ENCODE results near the gene ITGB8. TPM values are rescaled to one million over a fixed set of nuclear protein-coding genes. Genes with fewer than 3 reads are reported as not detected.

The ITGB8 gene
- total RNA-seq, 1 experiment from 2014 or later = 1.9 TPM

DNA sequence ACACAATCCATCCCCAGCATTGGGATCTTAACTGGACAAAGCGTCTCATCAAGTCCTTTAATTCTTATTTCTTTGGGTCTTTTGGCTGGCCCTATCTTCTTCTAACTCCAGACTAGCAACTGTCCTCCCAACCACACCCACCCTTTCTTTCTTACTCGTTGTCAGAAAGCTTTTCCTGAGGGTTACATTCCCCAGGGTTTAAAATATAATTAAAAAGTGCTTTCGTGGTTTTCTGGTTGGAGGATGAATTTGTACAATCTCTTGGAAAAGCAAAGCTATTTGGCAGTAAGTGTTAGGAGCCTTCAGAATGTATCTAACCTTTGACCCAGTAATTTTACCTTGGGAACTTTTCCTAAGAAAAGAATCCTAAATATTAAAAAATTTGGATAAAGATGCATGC, 10.4 kb upstream of the ITGB8 start:
- H3K4me1 Mint-ChIP-seq = peaks cover 2% of the 10 kb centered on the region
- TF ChIP-seq, protein P1, sequence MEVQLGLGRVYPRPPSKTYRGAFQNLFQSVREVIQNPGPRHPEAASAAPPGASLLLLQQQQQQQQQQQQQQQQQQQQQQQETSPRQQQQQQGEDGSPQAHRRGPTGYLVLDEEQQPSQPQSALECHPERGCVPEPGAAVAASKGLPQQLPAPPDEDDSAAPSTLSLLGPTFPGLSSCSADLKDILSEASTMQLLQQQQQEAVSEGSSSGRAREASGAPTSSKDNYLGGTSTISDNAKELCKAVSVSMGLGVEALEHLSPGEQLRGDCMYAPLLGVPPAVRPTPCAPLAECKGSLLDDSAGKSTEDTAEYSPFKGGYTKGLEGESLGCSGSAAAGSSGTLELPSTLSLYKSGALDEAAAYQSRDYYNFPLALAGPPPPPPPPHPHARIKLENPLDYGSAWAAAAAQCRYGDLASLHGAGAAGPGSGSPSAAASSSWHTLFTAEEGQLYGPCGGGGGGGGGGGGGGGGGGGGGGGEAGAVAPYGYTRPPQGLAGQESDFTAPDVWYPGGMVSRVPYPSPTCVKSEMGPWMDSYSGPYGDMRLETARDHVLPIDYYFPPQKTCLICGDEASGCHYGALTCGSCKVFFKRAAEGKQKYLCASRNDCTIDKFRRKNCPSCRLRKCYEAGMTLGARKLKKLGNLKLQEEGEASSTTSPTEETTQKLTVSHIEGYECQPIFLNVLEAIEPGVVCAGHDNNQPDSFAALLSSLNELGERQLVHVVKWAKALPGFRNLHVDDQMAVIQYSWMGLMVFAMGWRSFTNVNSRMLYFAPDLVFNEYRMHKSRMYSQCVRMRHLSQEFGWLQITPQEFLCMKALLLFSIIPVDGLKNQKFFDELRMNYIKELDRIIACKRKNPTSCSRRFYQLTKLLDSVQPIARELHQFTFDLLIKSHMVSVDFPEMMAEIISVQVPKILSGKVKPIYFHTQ (CRISPR knock-in tag; IDR thresholded peaks at IDR 0.05) = no peak
- TF ChIP-seq JAZF1 (CRISPR knock-in tag; IDR thresholded peaks at IDR 0.05) (no peak), IRF2 (CRISPR knock-in tag; IDR thresholded peaks at IDR 0.05; ENCODE audit: borderline replicate concordance, low read depth) (no peak), JUN (CRISPR knock-in tag; IDR thresholded peaks at IDR 0.05) (no peak), SP1 (CRISPR knock-in tag; conservative IDR thresholded peaks at IDR 0.05) (no peak), ZNF219 (CRISPR knock-in tag; IDR thresholded peaks at IDR 0.05; ENCODE audit: borderline replicate concordance) (no peak), RORB (CRISPR knock-in tag; IDR thresholded peaks at IDR 0.05) (no peak), ZNF317 (CRISPR knock-in tag; IDR thresholded peaks at IDR 0.05; ENCODE audit: borderline replicate concordance, low read depth) (no peak), GRHL2 (CRISPR knock-in tag; IDR thresholded peaks at IDR 0.05; ENCODE audit: insufficient replicate concordance, severe bottlenecking) (no peak)
- TF ChIP-seq, protein P2, sequence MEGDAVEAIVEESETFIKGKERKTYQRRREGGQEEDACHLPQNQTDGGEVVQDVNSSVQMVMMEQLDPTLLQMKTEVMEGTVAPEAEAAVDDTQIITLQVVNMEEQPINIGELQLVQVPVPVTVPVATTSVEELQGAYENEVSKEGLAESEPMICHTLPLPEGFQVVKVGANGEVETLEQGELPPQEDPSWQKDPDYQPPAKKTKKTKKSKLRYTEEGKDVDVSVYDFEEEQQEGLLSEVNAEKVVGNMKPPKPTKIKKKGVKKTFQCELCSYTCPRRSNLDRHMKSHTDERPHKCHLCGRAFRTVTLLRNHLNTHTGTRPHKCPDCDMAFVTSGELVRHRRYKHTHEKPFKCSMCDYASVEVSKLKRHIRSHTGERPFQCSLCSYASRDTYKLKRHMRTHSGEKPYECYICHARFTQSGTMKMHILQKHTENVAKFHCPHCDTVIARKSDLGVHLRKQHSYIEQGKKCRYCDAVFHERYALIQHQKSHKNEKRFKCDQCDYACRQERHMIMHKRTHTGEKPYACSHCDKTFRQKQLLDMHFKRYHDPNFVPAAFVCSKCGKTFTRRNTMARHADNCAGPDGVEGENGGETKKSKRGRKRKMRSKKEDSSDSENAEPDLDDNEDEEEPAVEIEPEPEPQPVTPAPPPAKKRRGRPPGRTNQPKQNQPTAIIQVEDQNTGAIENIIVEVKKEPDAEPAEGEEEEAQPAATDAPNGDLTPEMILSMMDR (IDR thresholded peaks at IDR 0.05) = no peak
- TF ChIP-seq, protein P3, sequence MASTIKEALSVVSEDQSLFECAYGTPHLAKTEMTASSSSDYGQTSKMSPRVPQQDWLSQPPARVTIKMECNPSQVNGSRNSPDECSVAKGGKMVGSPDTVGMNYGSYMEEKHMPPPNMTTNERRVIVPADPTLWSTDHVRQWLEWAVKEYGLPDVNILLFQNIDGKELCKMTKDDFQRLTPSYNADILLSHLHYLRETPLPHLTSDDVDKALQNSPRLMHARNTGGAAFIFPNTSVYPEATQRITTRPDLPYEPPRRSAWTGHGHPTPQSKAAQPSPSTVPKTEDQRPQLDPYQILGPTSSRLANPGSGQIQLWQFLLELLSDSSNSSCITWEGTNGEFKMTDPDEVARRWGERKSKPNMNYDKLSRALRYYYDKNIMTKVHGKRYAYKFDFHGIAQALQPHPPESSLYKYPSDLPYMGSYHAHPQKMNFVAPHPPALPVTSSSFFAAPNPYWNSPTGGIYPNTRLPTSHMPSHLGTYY (CRISPR knock-in tag; IDR thresholded peaks at IDR 0.05) = no peak
- TF ChIP-seq, protein P4, sequence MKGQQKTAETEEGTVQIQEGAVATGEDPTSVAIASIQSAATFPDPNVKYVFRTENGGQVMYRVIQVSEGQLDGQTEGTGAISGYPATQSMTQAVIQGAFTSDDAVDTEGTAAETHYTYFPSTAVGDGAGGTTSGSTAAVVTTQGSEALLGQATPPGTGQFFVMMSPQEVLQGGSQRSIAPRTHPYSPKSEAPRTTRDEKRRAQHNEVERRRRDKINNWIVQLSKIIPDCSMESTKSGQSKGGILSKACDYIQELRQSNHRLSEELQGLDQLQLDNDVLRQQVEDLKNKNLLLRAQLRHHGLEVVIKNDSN (CRISPR knock-in tag; IDR thresholded peaks at IDR 0.05) = no peak
- TF ChIP-seq, protein P5, sequence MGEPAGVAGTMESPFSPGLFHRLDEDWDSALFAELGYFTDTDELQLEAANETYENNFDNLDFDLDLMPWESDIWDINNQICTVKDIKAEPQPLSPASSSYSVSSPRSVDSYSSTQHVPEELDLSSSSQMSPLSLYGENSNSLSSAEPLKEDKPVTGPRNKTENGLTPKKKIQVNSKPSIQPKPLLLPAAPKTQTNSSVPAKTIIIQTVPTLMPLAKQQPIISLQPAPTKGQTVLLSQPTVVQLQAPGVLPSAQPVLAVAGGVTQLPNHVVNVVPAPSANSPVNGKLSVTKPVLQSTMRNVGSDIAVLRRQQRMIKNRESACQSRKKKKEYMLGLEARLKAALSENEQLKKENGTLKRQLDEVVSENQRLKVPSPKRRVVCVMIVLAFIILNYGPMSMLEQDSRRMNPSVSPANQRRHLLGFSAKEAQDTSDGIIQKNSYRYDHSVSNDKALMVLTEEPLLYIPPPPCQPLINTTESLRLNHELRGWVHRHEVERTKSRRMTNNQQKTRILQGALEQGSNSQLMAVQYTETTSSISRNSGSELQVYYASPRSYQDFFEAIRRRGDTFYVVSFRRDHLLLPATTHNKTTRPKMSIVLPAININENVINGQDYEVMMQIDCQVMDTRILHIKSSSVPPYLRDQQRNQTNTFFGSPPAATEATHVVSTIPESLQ (CRISPR knock-in tag; IDR thresholded peaks at IDR 0.05) = no peak
- TF ChIP-seq, protein P6, sequence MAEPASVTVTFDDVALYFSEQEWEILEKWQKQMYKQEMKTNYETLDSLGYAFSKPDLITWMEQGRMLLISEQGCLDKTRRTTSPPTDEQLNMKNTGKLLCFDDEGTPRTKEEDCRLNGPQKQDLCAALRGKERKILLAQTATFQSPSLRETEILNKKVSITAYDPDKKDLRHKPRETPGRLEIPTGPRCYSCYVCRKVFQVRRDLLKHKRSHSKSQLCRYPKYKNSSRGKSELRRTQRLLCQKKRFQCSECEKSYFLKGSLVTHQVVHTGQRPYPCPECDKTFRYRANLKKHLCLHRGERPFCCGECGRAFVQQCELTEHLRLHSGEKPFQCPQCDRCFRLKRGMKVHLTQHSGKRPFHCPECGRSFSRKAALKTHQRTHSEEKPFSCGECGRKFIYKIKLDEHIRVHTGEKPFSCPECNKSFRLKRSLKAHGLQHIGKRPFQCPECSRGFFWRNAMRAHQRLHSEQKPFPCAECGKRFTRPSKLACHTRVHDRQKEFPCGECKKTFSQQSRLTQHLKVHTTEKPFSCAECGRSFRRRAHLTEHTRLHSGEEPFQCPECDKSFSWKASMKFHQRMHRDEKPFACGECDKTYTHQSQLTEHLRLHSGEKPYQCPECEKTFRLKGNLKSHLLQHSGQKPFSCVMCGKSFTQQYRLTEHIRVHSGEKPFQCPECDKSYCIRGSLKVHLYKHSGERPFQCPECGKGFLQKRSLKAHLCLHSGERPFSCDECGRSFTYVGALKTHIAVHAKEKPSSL (CRISPR knock-in tag; conservative IDR thresholded peaks at IDR 0.05) = no peak
- TF ChIP-seq, protein P7, sequence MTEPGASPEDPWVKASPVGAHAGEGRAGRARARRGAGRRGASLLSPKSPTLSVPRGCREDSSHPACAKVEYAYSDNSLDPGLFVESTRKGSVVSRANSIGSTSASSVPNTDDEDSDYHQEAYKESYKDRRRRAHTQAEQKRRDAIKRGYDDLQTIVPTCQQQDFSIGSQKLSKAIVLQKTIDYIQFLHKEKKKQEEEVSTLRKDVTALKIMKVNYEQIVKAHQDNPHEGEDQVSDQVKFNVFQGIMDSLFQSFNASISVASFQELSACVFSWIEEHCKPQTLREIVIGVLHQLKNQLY (CRISPR knock-in tag; IDR thresholded peaks at IDR 0.05) = no peak
- no peak for DNase-seq (ENCODE audit: low spot score)
- no peaks in the 10 kb centered on the region for H3K9me3 Mint-ChIP-seq
- no peak for ATAC-seq
- CTCF ChIA-PET = interaction anchor here (1.3 kb wide), 1 partner anchor 278 kb away, joined by 5 read pairs; no protein-coding TSS in a partner anchor
- H3K36me3 Mint-ChIP-seq = no peaks in the 10 kb centered on the region
- no peak overlapping the region for H3K4me3 Mint-ChIP-seq
- H3K27me3 Mint-ChIP-seq (ENCODE audit: low read depth) = no peaks in the 10 kb centered on the region
- POLR2A ChIA-PET = no interaction called here
- no peak overlapping the region for H3K27ac Mint-ChIP-seq
